ENCODE results near the gene ATP2B1. TPM values are rescaled to one million over a fixed set of nuclear protein-coding genes. Genes with fewer than 3 reads are reported as not detected.

Gene ATP2B1
- total and polyA plus RNA-seq, 2 of the 13 experiments (the other 11 are each of a cell fraction or from before 2014, with no cell fraction given) = 12.1 to 60.2 TPM

DNA sequence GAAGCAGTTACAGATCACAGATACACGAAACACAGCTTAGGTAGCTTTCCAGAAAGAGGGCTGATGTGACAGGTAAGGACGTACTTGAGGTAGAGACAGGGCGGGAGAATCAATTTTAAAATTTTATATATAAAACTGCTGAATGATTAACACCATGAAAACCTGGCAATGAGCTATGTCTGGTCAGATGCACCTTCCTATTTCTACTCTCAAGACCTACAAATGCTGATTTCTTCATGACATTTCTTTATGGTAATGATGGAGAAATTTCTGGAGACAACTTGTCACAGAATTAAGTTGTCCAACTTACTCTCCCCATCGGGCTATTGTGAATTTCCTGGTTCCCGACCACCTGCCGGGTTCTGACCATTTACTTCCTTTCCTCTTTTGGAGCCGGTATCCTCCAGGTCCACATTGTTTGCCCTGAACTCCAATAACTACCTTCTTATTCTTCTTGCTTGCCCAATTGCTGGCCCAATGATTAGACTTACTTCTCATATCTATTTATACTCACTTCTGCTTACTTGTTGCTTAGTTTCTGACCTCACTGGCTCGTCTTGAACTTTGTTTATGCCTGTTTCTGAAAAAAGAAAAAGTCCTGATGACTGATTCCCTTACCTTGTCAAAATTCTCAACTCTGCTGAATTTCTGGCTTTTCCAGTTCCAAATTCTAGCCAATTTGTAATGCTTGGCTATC, 12.8 kb upstream of the ATP2B1 start:
- POLR2A ChIA-PET = no interaction called here
- Histone ChIP-seq H3K27ac (ENCODE audit: extremely low read length, insufficient read depth, low read length) (no peak overlapping the region), H3K4me1 (ENCODE audit: insufficient read depth, low read length) (no peaks in the 10 kb centered on the region), H2AFZ (ENCODE audit: low read length) (no peak overlapping the region), H3K36me3 (replicated peaks in 1 of 2; ENCODE audit: control insufficient read depth in 1 of 2, insufficient read depth in 2 of 2, low read length in 2 of 2) (no peaks in the 10 kb centered on the region), H3K9ac (ENCODE audit: insufficient read depth, low read depth, low read length) (no peak overlapping the region), H3K27me3 (ENCODE audit: control insufficient read depth in 1 of 2, insufficient read depth in 2 of 2, low read length in 2 of 2) (0 out of 5 replicates have a peak, but pooled peaks cover 0 to 2% of the 10 kb centered on the region in 2 experiments), H3K4me3 (replicated peaks in 1 of 3; ENCODE audit: insufficient read depth in 1 of 3, low read depth in 2 of 3, low read length in 3 of 3) (no peak overlapping the region), H3K4me2 (ENCODE audit: low read depth, low read length) (no peak overlapping the region), H3K9me3 (ENCODE audit: low read length) (no peaks in the 10 kb centered on the region), H3K79me2 (ENCODE audit: insufficient read depth, low read length) (no peaks in the 10 kb centered on the region), H4K20me1 (ENCODE audit: insufficient read depth, low read length) (no peaks in the 10 kb centered on the region)
- no peak for ATAC-seq
- CTCF ChIA-PET (ENCODE audit: low intra/inter-chr PET ratio, low total read pairs) = no interaction called here
- no peak for DNase-seq (ENCODE audit: low spot score)
- FAIRE-seq = no peak
- WGBS (ENCODE audit: low lambda C conversion rate) = 29% methylated on average over 8 of the region's 8 CpGs
- in situ Hi-C loops (cut with HindIII; ENCODE audit: extremely low pct_ligation_motif_present, low pct_unique_long_range_greater_than_20kb) (no loop called here), intact Hi-C loops (cut with micrococcal nuclease; ENCODE audit: unreplicated experiment) (no loop called here)
- no TSS peak for BruUV-seq (replicated peaks)
- TF ChIP-seq ZFP36L1 (CRISPR knock-in tag; IDR thresholded peaks at IDR 0.05) = no peak
- TF ChIP-seq HCFC1 (IDR thresholded peaks at IDR 0.05; ENCODE audit: low read depth, low read length) = no peak
- no peak for TF ChIP-seq HNRNPUL1 (IDR thresholded peaks at IDR 0.05; ENCODE audit: low read depth, low read length)
- no peak for TF ChIP-seq TSC22D2 (CRISPR knock-in tag; IDR thresholded peaks at IDR 0.05; ENCODE audit: borderline replicate concordance)

DNA sequence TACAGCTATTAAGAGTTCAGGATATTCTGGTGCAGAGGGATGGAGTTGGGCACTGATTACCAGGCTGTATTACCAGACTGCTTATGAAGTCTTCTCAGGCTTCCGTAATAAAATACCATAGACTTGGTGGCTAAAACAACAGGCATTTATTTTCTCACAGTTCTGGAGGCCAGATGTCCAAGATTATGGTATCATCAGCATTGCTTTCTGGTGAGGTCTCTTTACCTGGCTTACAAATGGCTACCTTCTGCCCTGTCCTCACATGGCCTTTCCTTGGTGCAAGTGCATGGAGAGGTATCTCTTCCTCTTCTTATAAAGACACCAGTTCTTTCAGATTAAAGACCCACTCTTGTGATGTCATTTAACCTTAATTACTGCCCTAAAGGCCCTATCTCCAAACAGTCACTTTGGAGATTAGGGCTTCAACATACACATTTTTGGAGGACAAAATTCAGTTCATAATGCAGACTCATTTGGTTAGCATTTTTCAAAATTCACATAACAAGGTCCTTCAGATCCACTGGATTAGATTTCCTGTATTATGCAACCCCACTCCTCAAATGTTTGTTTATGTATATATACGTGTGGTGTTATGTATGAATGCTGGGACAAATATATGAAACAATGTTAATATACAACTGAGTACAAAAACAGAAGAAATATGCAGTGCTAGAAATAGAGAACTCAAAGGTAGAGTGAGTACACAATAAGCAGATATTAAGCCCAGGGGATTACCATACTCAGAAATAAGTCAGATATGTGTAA, 9.3 kb upstream of the ATP2B1 start:
- no TSS peak for BruUV-seq (replicated peaks)
- intact Hi-C loops (cut with micrococcal nuclease; ENCODE audit: unreplicated experiment) (no loop called here), in situ Hi-C loops (cut with HindIII; ENCODE audit: extremely low pct_ligation_motif_present, low pct_unique_long_range_greater_than_20kb) (no loop called here)
- Histone ChIP-seq H3K79me2 (ENCODE audit: insufficient read depth, low read length) (no peaks in the 10 kb centered on the region), H3K27ac (ENCODE audit: extremely low read length, insufficient read depth, low read length) (no peak overlapping the region), H3K4me1 (ENCODE audit: insufficient read depth, low read length) (no peaks in the 10 kb centered on the region), H3K9ac (ENCODE audit: insufficient read depth, low read depth, low read length) (no peak overlapping the region), H3K36me3 (replicated peaks in 1 of 2; ENCODE audit: control insufficient read depth in 1 of 2, insufficient read depth in 2 of 2, low read length in 2 of 2) (no peaks in the 10 kb centered on the region), H3K9me3 (ENCODE audit: low read length) (no peaks in the 10 kb centered on the region), H3K27me3 (ENCODE audit: control insufficient read depth in 1 of 2, insufficient read depth in 2 of 2, low read length in 2 of 2) (0 out of 5 replicates have a peak, but pooled peaks cover 0 to 2% of the 10 kb centered on the region in 2 experiments), H3K4me2 (ENCODE audit: low read depth, low read length) (no peak overlapping the region), H2AFZ (ENCODE audit: low read length) (no peak overlapping the region), H4K20me1 (ENCODE audit: insufficient read depth, low read length) (no peaks in the 10 kb centered on the region), H3K4me3 (replicated peaks in 1 of 3; ENCODE audit: insufficient read depth in 1 of 3, low read depth in 2 of 3, low read length in 3 of 3) (no peak overlapping the region)
- ChIA-PET CTCF (ENCODE audit: low intra/inter-chr PET ratio, low total read pairs) (no interaction called here), POLR2A (no interaction called here)
- FAIRE-seq (no peak), DNase-seq (ENCODE audit: low spot score) (no peak), ATAC-seq (no peak)
- WGBS (ENCODE audit: low lambda C conversion rate) = 23% methylated on average over 2 of the region's 2 CpGs
- TF ChIP-seq, protein P1, sequence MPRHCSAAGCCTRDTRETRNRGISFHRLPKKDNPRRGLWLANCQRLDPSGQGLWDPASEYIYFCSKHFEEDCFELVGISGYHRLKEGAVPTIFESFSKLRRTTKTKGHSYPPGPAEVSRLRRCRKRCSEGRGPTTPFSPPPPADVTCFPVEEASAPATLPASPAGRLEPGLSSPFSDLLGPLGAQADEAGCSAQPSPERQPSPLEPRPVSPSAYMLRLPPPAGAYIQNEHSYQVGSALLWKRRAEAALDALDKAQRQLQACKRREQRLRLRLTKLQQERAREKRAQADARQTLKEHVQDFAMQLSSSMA (CRISPR knock-in tag; IDR thresholded peaks at IDR 0.05) = no peak
- TF ChIP-seq, protein P2, sequence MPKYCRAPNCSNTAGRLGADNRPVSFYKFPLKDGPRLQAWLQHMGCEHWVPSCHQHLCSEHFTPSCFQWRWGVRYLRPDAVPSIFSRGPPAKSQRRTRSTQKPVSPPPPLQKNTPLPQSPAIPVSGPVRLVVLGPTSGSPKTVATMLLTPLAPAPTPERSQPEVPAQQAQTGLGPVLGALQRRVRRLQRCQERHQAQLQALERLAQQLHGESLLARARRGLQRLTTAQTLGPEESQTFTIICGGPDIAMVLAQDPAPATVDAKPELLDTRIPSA (CRISPR knock-in tag; IDR thresholded peaks at IDR 0.05; ENCODE audit: borderline replicate concordance) = no peak
- no peak for TF ChIP-seq ZNF761 (CRISPR knock-in tag; conservative IDR thresholded peaks at IDR 0.05)
- TF ChIP-seq, protein P3, sequence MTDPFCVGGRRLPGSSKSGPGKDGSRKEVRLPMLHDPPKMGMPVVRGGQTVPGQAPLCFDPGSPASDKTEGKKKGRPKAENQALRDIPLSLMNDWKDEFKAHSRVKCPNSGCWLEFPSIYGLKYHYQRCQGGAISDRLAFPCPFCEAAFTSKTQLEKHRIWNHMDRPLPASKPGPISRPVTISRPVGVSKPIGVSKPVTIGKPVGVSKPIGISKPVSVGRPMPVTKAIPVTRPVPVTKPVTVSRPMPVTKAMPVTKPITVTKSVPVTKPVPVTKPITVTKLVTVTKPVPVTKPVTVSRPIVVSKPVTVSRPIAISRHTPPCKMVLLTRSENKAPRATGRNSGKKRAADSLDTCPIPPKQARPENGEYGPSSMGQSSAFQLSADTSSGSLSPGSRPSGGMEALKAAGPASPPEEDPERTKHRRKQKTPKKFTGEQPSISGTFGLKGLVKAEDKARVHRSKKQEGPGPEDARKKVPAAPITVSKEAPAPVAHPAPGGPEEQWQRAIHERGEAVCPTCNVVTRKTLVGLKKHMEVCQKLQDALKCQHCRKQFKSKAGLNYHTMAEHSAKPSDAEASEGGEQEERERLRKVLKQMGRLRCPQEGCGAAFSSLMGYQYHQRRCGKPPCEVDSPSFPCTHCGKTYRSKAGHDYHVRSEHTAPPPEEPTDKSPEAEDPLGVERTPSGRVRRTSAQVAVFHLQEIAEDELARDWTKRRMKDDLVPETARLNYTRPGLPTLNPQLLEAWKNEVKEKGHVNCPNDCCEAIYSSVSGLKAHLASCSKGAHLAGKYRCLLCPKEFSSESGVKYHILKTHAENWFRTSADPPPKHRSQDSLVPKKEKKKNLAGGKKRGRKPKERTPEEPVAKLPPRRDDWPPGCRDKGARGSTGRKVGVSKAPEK (CRISPR knock-in tag; IDR thresholded peaks at IDR 0.05; ENCODE audit: borderline replicate concordance) = no peak
- TF ChIP-seq, protein P4, sequence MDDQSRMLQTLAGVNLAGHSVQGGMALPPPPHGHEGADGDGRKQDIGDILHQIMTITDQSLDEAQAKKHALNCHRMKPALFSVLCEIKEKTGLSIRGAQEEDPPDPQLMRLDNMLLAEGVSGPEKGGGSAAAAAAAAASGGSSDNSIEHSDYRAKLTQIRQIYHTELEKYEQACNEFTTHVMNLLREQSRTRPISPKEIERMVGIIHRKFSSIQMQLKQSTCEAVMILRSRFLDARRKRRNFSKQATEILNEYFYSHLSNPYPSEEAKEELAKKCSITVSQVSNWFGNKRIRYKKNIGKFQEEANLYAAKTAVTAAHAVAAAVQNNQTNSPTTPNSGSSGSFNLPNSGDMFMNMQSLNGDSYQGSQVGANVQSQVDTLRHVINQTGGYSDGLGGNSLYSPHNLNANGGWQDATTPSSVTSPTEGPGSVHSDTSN (CRISPR knock-in tag; IDR thresholded peaks at IDR 0.05; ENCODE audit: borderline replicate concordance) = no peak
